Pancreas (tissue), 10 donors: ENCODE results near the gene SLC25A17. TPM values are rescaled to one million over a fixed set of nuclear protein-coding genes. Genes with fewer than 3 reads are reported as not detected.
"Not testable (repeated sequence)": the region's sequence is repeated elsewhere in the genome, so short reads cannot be mapped to it uniquely, and the experiment has no call there.

ENCODE experiments used
- ATAC-seq, 4 donors: fragments of 200-7000 bp; cut with Tn5 transposase; one replicate each; pipeline versions ENCODE4 v1.8.0 to v1.9.1; 2020; ENCODE audit warnings: mild to moderate bottlenecking in 4 of 4, moderate library complexity in 4 of 4
- DNase-seq, 6 donors: peaks; one replicate each; pipeline ENCODE4 v3.0.0-alpha.2; 2020
- FAIRE-seq: peaks from 2 replicates; lab custom pipeline; 2012; peaks lifted over from hg19 to GRCh38; lab: Jason Lieb, UNC
- H3K27ac ChIP-seq, 4 donors: fragments of 200-600 bp; sonication (generic); 1 replicate in 3 of 4; 2 replicates in 1 of 4; pipeline versions ENCODE4 v1.5.0 to v1.8.0; 2020
- H3K27me3 ChIP-seq, 4 donors: fragments of 200-600 bp; one replicate each; pipeline ENCODE4 v1.8.0; 2021
- H3K36me3 ChIP-seq, 3 donors: fragments of 200-600 bp; sonication (generic) in 1 of 3; one replicate each; pipeline versions ENCODE4 v1.5.0 to v1.8.0; 2020 to 2021
- H3K4me1 ChIP-seq, 3 donors: fragments of 200-600 bp; one replicate each; pipeline ENCODE4 v1.8.0; 2021
- H3K4me3 ChIP-seq, 4 donors: fragments of 200-600 bp; sonication (generic) in 2 of 4; one replicate each; pipeline versions ENCODE4 v1.5.0 to v1.8.0; 2020 to 2021
- H3K9me3 ChIP-seq, 4 donors: fragments of 200-600 bp; one replicate each; pipeline ENCODE4 v1.8.0; 2021
- WGBS, 2 donors: extraction: QIAGEN DNeasy Blood & Tissue Kit; methylation state at CpG; one replicate each; pipeline ENCODE4 v1.1.7; 2013; 5-methylcytosine and 5-hydroxymethylcytosine counted together
- intact Hi-C, 3 donors: fragments of 100-400 bp; cut with DNase I; formaldehyde crosslinking; loops; one replicate each; pipeline versions ENCODE4 v1.11.1 to v1.14.2; 2022
- polyA plus RNA-seq, 2 donors: library from polyadenylated mRNA; stranded (reverse); fragments of 200-250 nt; gene quantifications; one replicate each; pipeline ENCODE4 v1.2.3, GENCODE V29; 2013
- total RNA-seq, 6 donors: library from RNA; stranded (reverse); fragmentation: NEBNext Ultra II Directional in 4 of 6; extraction: Animal tissue kit (Norgen Biotek cat#: 25700) in 4 of 6; gene quantifications; one replicate each; pipeline versions ENCODE4 v1.2.1 to v1.2.4, GENCODE V29; 2021 to 2023
- TF ChIP-seq, protein P1 (sequence below), 4 donors: fragments of 200-600 bp; sonication (generic) in 3 of 4; IDR thresholded peaks; one replicate each; pipeline versions ENCODE4 v1.5.0 to v1.8.0; 2021; ENCODE audit warnings: antibody characterized with exemption in 4 of 4
- donor health status: healthy with polysubstance abuse.
- donor health status: DM: no; HTN: no; CAD: no; lungs with moderate emphysema.
- donor health status: DM: no; HTN: no; CAD: no.
- donor health status: control.
- donor health status: control.
- donor health status: Bipolar disorder and iron deficiency.
- donor health status: DM: yes; HTN: yes; CAD: no.
- donor health status: DM: no; HTN: no; CAD: no.
- donor health status: DM: no; HTN: no; CAD: no.
- donor health status: DM: yes; HTN: yes; CAD: no.

The SLC25A17 gene
- total and polyA plus RNA-seq, 8 donors, result 5.8 to 15.6 (median 8.5) TPM

DNA sequence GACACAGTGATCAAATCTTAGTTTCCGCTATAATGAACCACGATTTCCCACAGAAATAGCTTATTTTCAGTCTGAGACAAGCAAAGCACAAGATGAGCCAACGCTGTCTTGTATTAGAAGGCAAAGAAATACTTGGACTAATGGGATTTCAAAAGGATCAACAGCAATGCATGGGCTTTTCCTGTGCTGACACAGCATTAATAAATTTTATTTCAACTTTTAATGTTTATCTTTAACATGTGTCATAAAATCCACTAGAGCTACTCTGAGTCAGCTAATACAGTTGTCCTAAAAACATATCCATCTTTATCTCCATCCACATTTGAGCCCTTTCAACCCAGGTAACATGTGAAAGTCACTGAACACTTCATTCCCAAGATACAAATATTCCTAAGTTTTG lies 15.5 kb upstream of the SLC25A17 start:
- FAIRE-seq, result no peak
- H3K36me3 ChIP-seq, result peaks cover 0 to 74% (median 23%) of the 10 kb centered on the region in 3 donors
- intact Hi-C loops, result no loop called here

DNA sequence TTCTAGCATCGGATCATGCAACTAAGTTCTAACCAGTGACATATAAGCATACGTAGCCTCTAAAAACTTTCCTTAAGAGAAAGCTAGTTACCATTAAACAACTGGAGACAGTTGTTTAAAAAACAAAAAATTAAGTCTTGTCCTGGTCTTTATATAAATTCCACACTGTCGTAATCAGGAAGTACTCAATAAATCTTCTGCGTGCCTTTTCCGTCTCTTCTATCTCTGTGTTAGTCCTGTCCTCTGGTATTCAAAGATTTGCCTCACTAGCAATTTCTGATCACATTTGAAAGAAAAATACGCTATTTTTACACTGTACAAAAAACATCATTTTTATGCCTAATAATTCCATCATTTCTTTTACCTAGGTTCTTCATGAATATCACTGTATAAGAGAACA lies 10.0 kb upstream of the SLC25A17 start:
- FAIRE-seq (no peak), ATAC-seq (no peak), DNase-seq (no peak)
- TF ChIP-seq, protein P1, sequence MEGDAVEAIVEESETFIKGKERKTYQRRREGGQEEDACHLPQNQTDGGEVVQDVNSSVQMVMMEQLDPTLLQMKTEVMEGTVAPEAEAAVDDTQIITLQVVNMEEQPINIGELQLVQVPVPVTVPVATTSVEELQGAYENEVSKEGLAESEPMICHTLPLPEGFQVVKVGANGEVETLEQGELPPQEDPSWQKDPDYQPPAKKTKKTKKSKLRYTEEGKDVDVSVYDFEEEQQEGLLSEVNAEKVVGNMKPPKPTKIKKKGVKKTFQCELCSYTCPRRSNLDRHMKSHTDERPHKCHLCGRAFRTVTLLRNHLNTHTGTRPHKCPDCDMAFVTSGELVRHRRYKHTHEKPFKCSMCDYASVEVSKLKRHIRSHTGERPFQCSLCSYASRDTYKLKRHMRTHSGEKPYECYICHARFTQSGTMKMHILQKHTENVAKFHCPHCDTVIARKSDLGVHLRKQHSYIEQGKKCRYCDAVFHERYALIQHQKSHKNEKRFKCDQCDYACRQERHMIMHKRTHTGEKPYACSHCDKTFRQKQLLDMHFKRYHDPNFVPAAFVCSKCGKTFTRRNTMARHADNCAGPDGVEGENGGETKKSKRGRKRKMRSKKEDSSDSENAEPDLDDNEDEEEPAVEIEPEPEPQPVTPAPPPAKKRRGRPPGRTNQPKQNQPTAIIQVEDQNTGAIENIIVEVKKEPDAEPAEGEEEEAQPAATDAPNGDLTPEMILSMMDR (IDR thresholded peaks at IDR 0.05), result no peak
- H3K36me3 ChIP-seq, result peaks cover 0 to 72% (median 10%) of the 10 kb centered on the region in 3 donors
- H3K4me1 ChIP-seq, result peaks cover 5 to 10% (median 8%) of the 10 kb centered on the region in 3 donors
- WGBS, 2 donors, result 90 to 93% methylated on average over 6 of the region's 6 CpGs
- no peaks in the 10 kb centered on the region for H3K9me3 ChIP-seq
- H3K27me3 ChIP-seq, result no peaks in the 10 kb centered on the region
- H3K27ac ChIP-seq, result no peak overlapping the region
- H3K4me3 ChIP-seq, result no peak overlapping the region
- intact Hi-C loops, result no loop called here

More for the DNA sequence above, 15.5 kb upstream of the SLC25A17 start:
- Histone ChIP-seq H3K9me3 (no peaks in the 10 kb centered on the region), H3K4me1 (peaks cover 5 to 8% (median 7%) of the 10 kb centered on the region in 3 donors), H3K27me3 (no peaks in the 10 kb centered on the region), H3K27ac (no peak overlapping the region), H3K4me3 (no peak overlapping the region)
- WGBS, 2 donors, result 92 to 98% methylated on average over 3 of the region's 3 CpGs
- ATAC-seq (no peak), DNase-seq (no peak)
- TF ChIP-seq, protein P1 (IDR thresholded peaks at IDR 0.05), result no peak

DNA sequence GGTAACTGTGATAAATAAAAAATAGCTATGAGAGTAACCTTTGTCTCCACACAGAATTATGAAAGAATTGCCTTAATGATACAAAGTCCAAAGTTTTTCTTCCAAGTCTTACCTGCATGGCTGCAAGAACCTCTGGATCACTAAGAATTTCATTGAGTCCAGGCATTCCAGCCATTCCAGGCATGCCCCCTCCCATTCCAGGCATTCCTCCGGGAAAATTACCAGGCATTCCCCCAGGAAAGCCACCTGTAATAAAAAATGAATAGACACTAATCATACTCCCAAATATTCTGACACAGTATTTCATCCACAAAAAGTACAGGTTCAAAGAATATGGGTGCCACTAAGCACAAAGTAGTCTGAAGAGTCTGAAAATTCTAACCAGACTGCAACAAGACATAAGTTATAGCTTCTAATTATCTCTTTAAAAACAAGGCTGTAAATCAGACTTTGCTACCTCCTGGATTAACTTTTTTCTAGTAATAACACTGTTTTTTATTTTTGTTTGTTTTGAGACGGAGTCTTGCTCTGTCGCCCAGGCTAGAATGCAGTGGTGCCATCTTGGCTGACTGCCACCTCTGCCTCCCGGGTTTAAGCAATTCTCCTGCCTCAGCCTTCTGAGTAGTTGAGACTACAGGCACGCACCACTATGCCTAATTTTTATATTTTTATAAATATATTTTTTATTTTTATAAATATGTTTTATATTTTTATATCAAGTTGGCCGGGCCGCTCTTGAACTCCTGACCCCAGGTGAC lies 8.0 kb upstream of the SLC25A17 start:
- WGBS, 2 donors, result 70 to 74% methylated on average over 7 of the region's 7 CpGs
- H3K4me1 ChIP-seq, result peaks cover under 1 to 3% (median 2%) of the 10 kb centered on the region in 3 donors
- ATAC-seq (no peak), FAIRE-seq (no peak), DNase-seq (no peak)
- intact Hi-C loops, result no loop called here
- no peak overlapping the region for H3K27ac ChIP-seq
- TF ChIP-seq, protein P1 (IDR thresholded peaks at IDR 0.05), result no peak
- peaks cover 0 to 61% (median 10%) of the 10 kb centered on the region in 3 donors for H3K36me3 ChIP-seq
- H3K4me3 ChIP-seq, result no peak overlapping the region
- no peaks in the 10 kb centered on the region for H3K27me3 ChIP-seq
- no peaks in the 10 kb centered on the region for H3K9me3 ChIP-seq

DNA sequence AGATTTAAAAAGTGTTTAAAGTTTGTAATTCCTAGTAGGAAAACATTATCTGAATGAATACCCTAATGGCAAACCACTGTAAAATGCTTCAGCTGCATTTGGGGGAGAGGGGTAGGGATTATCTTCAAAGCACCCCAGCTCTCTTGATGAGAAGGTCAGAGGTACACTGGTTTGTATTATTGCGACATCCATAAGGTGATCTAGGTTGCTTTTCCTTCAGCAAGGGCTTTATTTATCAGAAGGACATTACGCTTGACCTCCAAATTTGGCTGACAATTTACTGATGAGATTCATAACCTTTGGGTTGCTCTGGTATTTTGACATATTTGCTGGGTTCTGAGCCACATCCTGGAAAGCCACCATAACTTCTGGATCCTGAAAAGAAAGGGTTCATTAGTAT lies 7.1 kb upstream of the SLC25A17 start:
- H3K27ac ChIP-seq, FAIRE-seq, H3K27me3 ChIP-seq, H3K4me3 ChIP-seq, ATAC-seq, DNase-seq, H3K4me1 ChIP-seq, intact Hi-C loops, H3K9me3 ChIP-seq: not testable (repeated sequence)
- 95 to 98% methylated on average over 2 of the region's 2 CpGs for WGBS, 2 donors
- H3K36me3 ChIP-seq, result peaks cover 0 to 52% (median 4%) of the 10 kb centered on the region in 3 donors

DNA sequence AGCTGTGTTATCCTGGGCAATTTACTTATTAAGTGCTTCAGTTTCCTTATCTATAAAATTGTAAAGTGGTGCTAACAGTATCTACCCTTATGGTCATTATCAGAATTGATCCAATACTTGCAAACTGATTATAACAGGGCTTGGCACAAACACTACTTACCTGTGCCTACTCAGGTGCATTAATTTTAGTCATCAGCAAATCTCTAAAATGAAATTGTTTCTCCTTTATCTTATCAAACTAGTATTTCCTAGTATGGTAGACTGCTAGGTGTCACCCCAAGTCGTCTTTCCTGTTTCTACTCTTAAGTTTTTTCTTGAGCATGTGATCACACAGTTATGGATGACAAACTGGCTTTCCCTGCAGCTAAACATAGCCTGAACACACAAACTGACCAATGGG lies 4.3 kb upstream of the SLC25A17 start:
- WGBS, 2 donors, result 61 to 66% methylated on average over 1 of the region's 1 CpG

More for the DNA sequence above, 4.3 kb upstream of the SLC25A17 start:
- FAIRE-seq, result no peak
- TF ChIP-seq, protein P1 (IDR thresholded peaks at IDR 0.05), result no peak
- Histone ChIP-seq H3K27ac (no peak overlapping the region), H3K36me3 (peaks cover 0 to 29% (median 4%) of the 10 kb centered on the region in 3 donors), H3K9me3 (no peaks in the 10 kb centered on the region), H3K27me3 (no peaks in the 10 kb centered on the region), H3K4me3 (no peak overlapping the region), H3K4me1 (peaks cover 0 to 6% (median 3%) of the 10 kb centered on the region in 3 donors)
- intact Hi-C loops, result no loop called here
- no peak for DNase-seq
- no peak for ATAC-seq
